OCI-LY7 (cell line): Measurements from ENCODE around the gene CRYBG2. TPM values are rescaled to one million over a fixed set of nuclear protein-coding genes. Genes with fewer than 3 reads are reported as not detected.

Experiments
- BruUV-seq: library from RNA; stranded (reverse); fragments of 400-500 nt; replicated peaks from 2 replicates; lab custom pipeline; 2021; lab: Mats Ljungman, UMichigan
- CTCF ChIA-PET: fragments of 300-600 bp; sonication (Branson Sonifier 250); formaldehyde crosslinking; loops from one replicate; lab custom pipeline; 2022; ENCODE audit warnings: antibody characterized with exemption; ENCODE audit not compliant: unreplicated experiment; lab: Charles Lee
- POLR2A ChIA-PET: fragments of 300-600 bp; sonication (Branson Sonifier 250); formaldehyde crosslinking; loops from one replicate; lab custom pipeline; 2022; ENCODE audit warnings: antibody characterized with exemption; lab: Charles Lee
- DNase-seq: peaks from one replicate; pipeline ENCODE4 v3.0.0-alpha.2; 2015; ENCODE audit warnings: low spot score
- H2AFZ ChIP-seq: fragments of 200-600 bp; sonication (generic), shearing (Covaris generic); 2 replicates; pipeline ENCODE4 v1.6.1; 2014; ENCODE audit warnings: mild to moderate bottlenecking, antibody characterized with exemption, low read length, moderate library complexity
- H3K27ac ChIP-seq: fragments of 200-600 bp; sonication (generic); 2 replicates; pipeline ENCODE4 v1.5.1; 2014; ENCODE audit warnings: mixed run types, low read depth, mild to moderate bottlenecking, moderate library complexity, low read length, inconsistent platforms; ENCODE audit not compliant: poor library complexity, severe bottlenecking
- H3K36me3 ChIP-seq: fragments of 200-600 bp; sonication (generic); 2 replicates; pipeline ENCODE4 v1.6.1; 2014; ENCODE audit warnings: mild to moderate bottlenecking, antibody characterized with exemption, low read length, moderate library complexity, mixed read lengths; ENCODE audit not compliant: insufficient read depth
- H3K4me1 ChIP-seq: fragments of 200-600 bp; sonication (generic); 2 replicates; pipeline ENCODE4 v1.5.1; 2014; ENCODE audit warnings: mild to moderate bottlenecking, low read length; ENCODE audit not compliant: insufficient read depth, poor library complexity, severe bottlenecking
- H3K4me2 ChIP-seq: fragments of 200-600 bp; sonication (generic); 2 replicates; pipeline ENCODE4 v1.6.1; 2014; ENCODE audit warnings: mild to moderate bottlenecking, low read length
- H3K4me3 ChIP-seq: fragments of 200-600 bp; sonication (generic); 2 replicates; pipeline ENCODE4 v1.5.1; 2014; ENCODE audit warnings: mild to moderate bottlenecking, low read depth, low read length; ENCODE audit not compliant: poor library complexity, severe bottlenecking
- H3K79me2 ChIP-seq: fragments of 200-600 bp; sonication (generic); 2 replicates; pipeline ENCODE4 v1.6.1; 2016; ENCODE audit warnings: low read depth, mild to moderate bottlenecking, low read length, moderate library complexity, mixed read lengths; ENCODE audit not compliant: insufficient read depth
- H3K9me2 ChIP-seq: fragments of 200-600 bp; sonication (generic); 2 replicates; pipeline ENCODE4 v1.6.1; 2016; ENCODE audit warnings: mild to moderate bottlenecking, low read length, mixed read lengths; ENCODE audit not compliant: insufficient read depth
- H3K9me3 ChIP-seq: fragments of 200-600 bp; sonication (generic); 2 replicates; pipeline ENCODE4 v1.6.1; 2014; ENCODE audit warnings: mild to moderate bottlenecking, mixed run types, low read length, mixed read lengths
- H4K20me1 ChIP-seq: fragments of 200-600 bp; sonication (generic); 2 replicates; pipeline ENCODE4 v1.6.1; 2014; ENCODE audit warnings: mild to moderate bottlenecking, antibody characterized with exemption, low read length, moderate library complexity, mixed read lengths; ENCODE audit not compliant: insufficient read depth
- EZH2phosphoT487 ChIP-seq: fragments of 200-600 bp; sonication (generic); IDR thresholded peaks from 2 replicates; pipeline ENCODE4 v1.6.1; 2018; ENCODE audit warnings: low read depth, borderline replicate concordance, mild to moderate bottlenecking, mixed run types, antibody characterized with exemption, low read length, moderate library complexity, mixed read lengths
- intact Hi-C: fragments of 100-400 bp; cut with micrococcal nuclease; formaldehyde crosslinking; loops from one replicate; pipeline ENCODE4 v1.10.0; 2022; ENCODE audit not compliant: unreplicated experiment
- total RNA-seq, 2 experiments: library from RNA; depleted of rRNA in 1 of 2; stranded (reverse); fragments of >200 nt in 1 of 2; shearing (Covaris generic) in 1 of 2; gene quantifications; 2 replicates each; pipeline ENCODE4 v1.2.3, GENCODE V29; 2014 to 2022
- TF ChIP-seq, protein P1 (sequence below): fragments of 200-600 bp; sonication (generic); conservative IDR thresholded peaks from 2 replicates; pipeline ENCODE4 v1.5.1; 2014; ENCODE audit warnings: mild to moderate bottlenecking, antibody characterized with exemption, low read length, moderate library complexity, mixed read lengths

Gene CRYBG2
- total RNA-seq, 2 experiments from 2014 or later = 1.3 to 5.5 TPM

GRCh38 chr1:26300578-26301275 is 53.2 kb downstream of the CRYBG2 start:
- intact Hi-C loops = no loop called here
- TF ChIP-seq, protein P1, sequence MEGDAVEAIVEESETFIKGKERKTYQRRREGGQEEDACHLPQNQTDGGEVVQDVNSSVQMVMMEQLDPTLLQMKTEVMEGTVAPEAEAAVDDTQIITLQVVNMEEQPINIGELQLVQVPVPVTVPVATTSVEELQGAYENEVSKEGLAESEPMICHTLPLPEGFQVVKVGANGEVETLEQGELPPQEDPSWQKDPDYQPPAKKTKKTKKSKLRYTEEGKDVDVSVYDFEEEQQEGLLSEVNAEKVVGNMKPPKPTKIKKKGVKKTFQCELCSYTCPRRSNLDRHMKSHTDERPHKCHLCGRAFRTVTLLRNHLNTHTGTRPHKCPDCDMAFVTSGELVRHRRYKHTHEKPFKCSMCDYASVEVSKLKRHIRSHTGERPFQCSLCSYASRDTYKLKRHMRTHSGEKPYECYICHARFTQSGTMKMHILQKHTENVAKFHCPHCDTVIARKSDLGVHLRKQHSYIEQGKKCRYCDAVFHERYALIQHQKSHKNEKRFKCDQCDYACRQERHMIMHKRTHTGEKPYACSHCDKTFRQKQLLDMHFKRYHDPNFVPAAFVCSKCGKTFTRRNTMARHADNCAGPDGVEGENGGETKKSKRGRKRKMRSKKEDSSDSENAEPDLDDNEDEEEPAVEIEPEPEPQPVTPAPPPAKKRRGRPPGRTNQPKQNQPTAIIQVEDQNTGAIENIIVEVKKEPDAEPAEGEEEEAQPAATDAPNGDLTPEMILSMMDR = no peak
- no peak for TF ChIP-seq EZH2phosphoT487
- ChIA-PET CTCF (interaction anchor here (1.2 kb wide), 1 partner anchor 21 kb away, joined by 4 read pairs; no protein-coding TSS in a partner anchor), POLR2A (interaction anchor here (0.7 to 3.0 kb wide), 3 partner anchors 9 to 17 kb away, joined by 3 to 15 read pairs (median 7); partner anchors contain the start of gene CD52)
- Histone ChIP-seq H4K20me1 (no peaks in the 10 kb centered on the region), H3K36me3 (peaks cover 49% of the 10 kb centered on the region; the same call in 1 of the 2 replicates), H2AFZ (no peak overlapping the region), H3K4me1 (peaks cover 69% of the 10 kb centered on the region), H3K27ac (peak overlapping the region; percentile 72), H3K9me3 (no peaks in the 10 kb centered on the region), H3K9me2 (no peaks in the 10 kb centered on the region), H3K79me2 (peaks cover 33% of the 10 kb centered on the region), H3K4me3 (no peak overlapping the region), H3K4me2 (no peak overlapping the region)
- DNase-seq = no peak
- no TSS peak for BruUV-seq

GRCh38 chr1:26297791-26298124 is 56.2 kb downstream of the CRYBG2 start:
- intact Hi-C loops = no loop called here
- peaks cover 3% of the 10 kb centered on the region; the same call in 1 of the 2 replicates for H3K79me2 ChIP-seq
- peaks cover 48% of the 10 kb centered on the region for H3K4me1 ChIP-seq
- TF ChIP-seq EZH2phosphoT487 = no peak
- TF ChIP-seq, protein P1 = no peak
- CTCF ChIA-PET = no interaction called here
- DNase-seq = no peak
- no peak overlapping the region for H2AFZ ChIP-seq
- H3K9me2 ChIP-seq = no peaks in the 10 kb centered on the region
- no peak overlapping the region for H3K4me2 ChIP-seq
- H3K9me3 ChIP-seq = no peaks in the 10 kb centered on the region
- BruUV-seq = no TSS peak
- no peaks in the 10 kb centered on the region for H4K20me1 ChIP-seq
- peak overlapping the region; percentile 11 for H3K27ac ChIP-seq
- peaks cover 65% of the 10 kb centered on the region for H3K36me3 ChIP-seq
- POLR2A ChIA-PET = interaction anchor here (0.6 to 2.4 kb wide), 2 partner anchors 18 to 857 kb away, joined by 3 to 13 read pairs; partner anchors contain the start of gene SLC9A1
- no peak overlapping the region for H3K4me3 ChIP-seq
